Endothelial cell (in vitro differentiated cells): ENCODE data around the gene CMIP. TPM values are rescaled to one million over a fixed set of nuclear protein-coding genes. Genes with fewer than 3 reads are reported as not detected.

Experiments
- DNase-seq: peaks from one replicate; pipeline ENCODE4 v3.0.0; 2021; ENCODE audit warnings: low spot score
- H3K27ac Mint-ChIP-seq: one replicate; pipeline ENCODE4 v1.8.0; 2021; ENCODE audit warnings: mixed read lengths, inconsistent platforms; ENCODE audit not compliant: unreplicated experiment
- H3K27me3 Mint-ChIP-seq: one replicate; pipeline ENCODE4 v1.8.0; 2021; ENCODE audit warnings: mild to moderate bottlenecking, moderate library complexity, mixed read lengths, inconsistent platforms; ENCODE audit not compliant: unreplicated experiment
- H3K36me3 Mint-ChIP-seq: one replicate; pipeline ENCODE4 v1.8.0; 2021; ENCODE audit warnings: mild to moderate bottlenecking, low read depth, mixed read lengths, inconsistent platforms; ENCODE audit not compliant: unreplicated experiment
- H3K4me1 Mint-ChIP-seq: one replicate; pipeline ENCODE4 v1.8.0; 2021; ENCODE audit warnings: mild to moderate bottlenecking, mixed read lengths, inconsistent platforms; ENCODE audit not compliant: unreplicated experiment
- H3K4me3 Mint-ChIP-seq: one replicate; pipeline ENCODE4 v1.8.0; 2021; ENCODE audit warnings: mild to moderate bottlenecking, mixed read lengths, inconsistent platforms; ENCODE audit not compliant: unreplicated experiment
- H3K9me3 Mint-ChIP-seq: one replicate; pipeline ENCODE4 v1.8.0; 2021; ENCODE audit warnings: mixed read lengths, inconsistent platforms; ENCODE audit not compliant: unreplicated experiment
- CTCF ChIP-seq: fragments of 200-600 bp; sonication (generic); IDR thresholded peaks from one replicate; pipeline ENCODE4 v1.5.0; 2021; ENCODE audit warnings: antibody characterized with exemption; ENCODE audit not compliant: unreplicated experiment
- total RNA-seq: library from RNA; stranded (reverse); fragmentation: NEBNext Ultra II Directional; extraction: Animal tissue kit (Norgen Biotek cat#: 25700); gene quantifications from one replicate; pipeline ENCODE4 v1.2.1, GENCODE V29; 2021; ENCODE audit not compliant: unreplicated experiment

CMIP gene
- total RNA-seq, 1 donor from 2014 or later, result 98.9 TPM

- peak overlapping the region; percentile 50 for H3K27ac Mint-ChIP-seq
- H3K9me3 Mint-ChIP-seq, result no peaks in the 10 kb centered on the region
- H3K4me3 Mint-ChIP-seq, result no peak overlapping the region
- peak; percentile 74 for TF ChIP-seq CTCF
- peaks cover 22% of the 10 kb centered on the region for H3K4me1 Mint-ChIP-seq
- peaks cover 17% of the 10 kb centered on the region for H3K27me3 Mint-ChIP-seq
- DNase-seq, result peak; percentile 57
- H3K36me3 Mint-ChIP-seq, result peaks cover 33% of the 10 kb centered on the region
These were observed 178.9 kb downstream of the CMIP start for GRCh38 chr16:81623365-81624102.

- Mint-ChIP-seq H3K4me3 (no peak overlapping the region), H3K27ac (peak overlapping the region; percentile 70), H3K9me3 (no peaks in the 10 kb centered on the region), H3K36me3 (peaks cover 25% of the 10 kb centered on the region), H3K27me3 (peaks cover 16% of the 10 kb centered on the region), H3K4me1 (peaks cover 25% of the 10 kb centered on the region)
- no peak for TF ChIP-seq CTCF
- no peak for DNase-seq
These were observed 179.8 kb downstream of the CMIP start for GRCh38 chr16:81624403-81624759.

- Mint-ChIP-seq H3K4me3 (no peak overlapping the region), H3K27me3 (peaks cover 12% of the 10 kb centered on the region), H3K36me3 (peaks cover 23% of the 10 kb centered on the region), H3K27ac (peak overlapping the region; percentile 72), H3K9me3 (no peaks in the 10 kb centered on the region), H3K4me1 (peaks cover 31% of the 10 kb centered on the region)
- TF ChIP-seq CTCF, result no peak
- no peak for DNase-seq
These were observed 180.3 kb downstream of the CMIP start for GRCh38 chr16:81624760-81625543.

GRCh38 chr16:81625544-81626153, 181.0 kb downstream of the CMIP start:
- Mint-ChIP-seq H3K27me3 (peaks cover 11% of the 10 kb centered on the region), H3K9me3 (no peaks in the 10 kb centered on the region), H3K36me3 (peaks cover 25% of the 10 kb centered on the region), H3K4me3 (no peak overlapping the region), H3K27ac (peak overlapping the region; percentile 72), H3K4me1 (peaks cover 31% of the 10 kb centered on the region)
- DNase-seq, result no peak
- no peak for TF ChIP-seq CTCF
